Activated naive CD8-positive, alpha-beta T cell (primary cell): ENCODE results near the gene DOCK9.

Source experiments
- H3K27ac Mint-ChIP-seq: one replicate; pipeline ENCODE4 v1.8.0; 2021; ENCODE audit warnings: mixed read lengths
- H3K27me3 Mint-ChIP-seq: one replicate; pipeline ENCODE4 v1.8.0; 2021; ENCODE audit warnings: mixed read lengths
- H3K36me3 Mint-ChIP-seq: one replicate; pipeline ENCODE4 v1.8.0; 2021; ENCODE audit warnings: mixed read lengths
- H3K4me1 Mint-ChIP-seq: one replicate; pipeline ENCODE4 v1.8.0; 2021; ENCODE audit warnings: low read depth, mixed read lengths
- H3K4me3 Mint-ChIP-seq: one replicate; pipeline ENCODE4 v1.8.0; 2021; ENCODE audit warnings: mild to moderate bottlenecking, mixed read lengths
- H3K9me3 Mint-ChIP-seq: one replicate; pipeline ENCODE4 v1.8.0; 2021; ENCODE audit warnings: low read depth, mixed read lengths

Gene DOCK9

GRCh38 chr13:98930151-98930591 lies 47.7 kb downstream of the DOCK9 start:
- H3K4me3 Mint-ChIP-seq = peak overlapping the region; percentile 60
- H3K9me3 Mint-ChIP-seq = peaks cover 10% of the 10 kb centered on the region
- H3K36me3 Mint-ChIP-seq = peaks cover 31% of the 10 kb centered on the region
- H3K27ac Mint-ChIP-seq = peak overlapping the region; percentile 90
- peaks cover 21% of the 10 kb centered on the region for H3K4me1 Mint-ChIP-seq
- no peaks in the 10 kb centered on the region for H3K27me3 Mint-ChIP-seq

GRCh38 chr13:98927951-98928927 lies 49.6 kb downstream of the DOCK9 start:
- Mint-ChIP-seq H3K4me3 (no peak overlapping the region), H3K4me1 (peaks cover 18% of the 10 kb centered on the region), H3K9me3 (no peaks in the 10 kb centered on the region), H3K27me3 (no peaks in the 10 kb centered on the region), H3K36me3 (peaks cover 23% of the 10 kb centered on the region), H3K27ac (no peak overlapping the region)

- Mint-ChIP-seq H3K4me3 (no peak overlapping the region), H3K9me3 (no peaks in the 10 kb centered on the region), H3K27me3 (no peaks in the 10 kb centered on the region), H3K27ac (no peak overlapping the region), H3K4me1 (peaks cover 20% of the 10 kb centered on the region), H3K36me3 (peaks cover 37% of the 10 kb centered on the region)
These were observed 51.9 kb downstream of the DOCK9 start for GRCh38 chr13:98925949-98926348.

- Mint-ChIP-seq H3K4me3 (no peak overlapping the region), H3K36me3 (peaks cover 51% of the 10 kb centered on the region), H3K27ac (no peak overlapping the region), H3K27me3 (no peaks in the 10 kb centered on the region), H3K4me1 (peaks cover 30% of the 10 kb centered on the region), H3K9me3 (no peaks in the 10 kb centered on the region)
These were observed 54.0 kb downstream of the DOCK9 start for GRCh38 chr13:98923641-98924397.

- no peak overlapping the region for H3K27ac Mint-ChIP-seq
- peaks cover 51% of the 10 kb centered on the region for H3K36me3 Mint-ChIP-seq
- no peak overlapping the region for H3K4me3 Mint-ChIP-seq
- no peaks in the 10 kb centered on the region for H3K9me3 Mint-ChIP-seq
- H3K4me1 Mint-ChIP-seq = peaks cover 40% of the 10 kb centered on the region
- no peaks in the 10 kb centered on the region for H3K27me3 Mint-ChIP-seq
These were observed 55.6 kb downstream of the DOCK9 start for GRCh38 chr13:98922306-98922705.

GRCh38 chr13:98921786-98922185 lies 56.1 kb downstream of the DOCK9 start:
- Mint-ChIP-seq H3K9me3 (no peaks in the 10 kb centered on the region), H3K27me3 (no peaks in the 10 kb centered on the region), H3K4me1 (peaks cover 38% of the 10 kb centered on the region), H3K4me3 (no peak overlapping the region), H3K27ac (no peak overlapping the region), H3K36me3 (peaks cover 50% of the 10 kb centered on the region)

- Mint-ChIP-seq H3K4me3 (no peak overlapping the region), H3K4me1 (peaks cover 36% of the 10 kb centered on the region), H3K27me3 (no peaks in the 10 kb centered on the region), H3K9me3 (no peaks in the 10 kb centered on the region), H3K36me3 (peaks cover 45% of the 10 kb centered on the region), H3K27ac (no peak overlapping the region)
These were observed 56.8 kb downstream of the DOCK9 start for GRCh38 chr13:98921015-98921580.

GRCh38 chr13:98919566-98919965 lies 58.3 kb downstream of the DOCK9 start:
- peaks cover 49% of the 10 kb centered on the region for H3K36me3 Mint-ChIP-seq
- peak overlapping the region; percentile 84 for H3K27ac Mint-ChIP-seq
- H3K27me3 Mint-ChIP-seq = no peaks in the 10 kb centered on the region
- peak overlapping the region; percentile 51 for H3K4me3 Mint-ChIP-seq
- no peaks in the 10 kb centered on the region for H3K9me3 Mint-ChIP-seq
- peaks cover 43% of the 10 kb centered on the region for H3K4me1 Mint-ChIP-seq

- peaks cover 46% of the 10 kb centered on the region for H3K36me3 Mint-ChIP-seq
- H3K27ac Mint-ChIP-seq = peak overlapping the region; percentile 84
- peak overlapping the region; percentile 60 for H3K4me3 Mint-ChIP-seq
- no peaks in the 10 kb centered on the region for H3K9me3 Mint-ChIP-seq
- no peaks in the 10 kb centered on the region for H3K27me3 Mint-ChIP-seq
- peaks cover 47% of the 10 kb centered on the region for H3K4me1 Mint-ChIP-seq
These were observed 59.1 kb downstream of the DOCK9 start for GRCh38 chr13:98918771-98919170.

- H3K4me3 Mint-ChIP-seq = no peak overlapping the region
- no peak overlapping the region for H3K27ac Mint-ChIP-seq
- H3K9me3 Mint-ChIP-seq = no peaks in the 10 kb centered on the region
- peaks cover 39% of the 10 kb centered on the region for H3K36me3 Mint-ChIP-seq
- no peaks in the 10 kb centered on the region for H3K27me3 Mint-ChIP-seq
- peaks cover 58% of the 10 kb centered on the region for H3K4me1 Mint-ChIP-seq
These were observed 60.7 kb downstream of the DOCK9 start for GRCh38 chr13:98917116-98917515.

GRCh38 chr13:98916403-98916802 lies 61.5 kb downstream of the DOCK9 start:
- H3K9me3 Mint-ChIP-seq = no peaks in the 10 kb centered on the region
- H3K36me3 Mint-ChIP-seq = peaks cover 37% of the 10 kb centered on the region
- peaks cover 57% of the 10 kb centered on the region for H3K4me1 Mint-ChIP-seq
- H3K27me3 Mint-ChIP-seq = no peaks in the 10 kb centered on the region
- H3K4me3 Mint-ChIP-seq = no peak overlapping the region
- H3K27ac Mint-ChIP-seq = no peak overlapping the region

- peaks cover 35% of the 10 kb centered on the region for H3K36me3 Mint-ChIP-seq
- no peak overlapping the region for H3K27ac Mint-ChIP-seq
- H3K27me3 Mint-ChIP-seq = no peaks in the 10 kb centered on the region
These were observed 61.9 kb downstream of the DOCK9 start for GRCh38 chr13:98915981-98916380.

GRCh38 chr13:98915563-98915962 lies 62.3 kb downstream of the DOCK9 start:
- Mint-ChIP-seq H3K27ac (peak overlapping the region; percentile 30), H3K27me3 (no peaks in the 10 kb centered on the region)

More at GRCh38 chr13:98915981-98916380, 61.9 kb downstream of the DOCK9 start:
- H3K9me3 Mint-ChIP-seq = no peaks in the 10 kb centered on the region
- H3K4me3 Mint-ChIP-seq = no peak overlapping the region
- peaks cover 57% of the 10 kb centered on the region for H3K4me1 Mint-ChIP-seq

GRCh38 chr13:98913741-98914140 lies 64.1 kb downstream of the DOCK9 start:
- Mint-ChIP-seq H3K9me3 (peaks cover 4% of the 10 kb centered on the region), H3K4me3 (no peak overlapping the region), H3K27me3 (no peaks in the 10 kb centered on the region), H3K4me1 (peaks cover 58% of the 10 kb centered on the region), H3K27ac (peak overlapping the region; percentile 64), H3K36me3 (peaks cover 24% of the 10 kb centered on the region)

More at GRCh38 chr13:98915563-98915962, 62.3 kb downstream of the DOCK9 start:
- Mint-ChIP-seq H3K4me3 (no peak overlapping the region), H3K4me1 (peaks cover 59% of the 10 kb centered on the region), H3K9me3 (peaks cover 4% of the 10 kb centered on the region), H3K36me3 (peaks cover 31% of the 10 kb centered on the region)

- peaks cover 52% of the 10 kb centered on the region for H3K4me1 Mint-ChIP-seq
- peaks cover 20% of the 10 kb centered on the region for H3K36me3 Mint-ChIP-seq
- peaks cover 4% of the 10 kb centered on the region for H3K9me3 Mint-ChIP-seq
- no peak overlapping the region for H3K4me3 Mint-ChIP-seq
- no peak overlapping the region for H3K27ac Mint-ChIP-seq
- no peaks in the 10 kb centered on the region for H3K27me3 Mint-ChIP-seq
These were observed 65.0 kb downstream of the DOCK9 start for GRCh38 chr13:98912846-98913245.
